GM12864 (cell line): ENCODE measurements around the gene IRF3.

Source experiments
- DNase-seq: peaks from one replicate; pipeline ENCODE4 v3.0.0-alpha.2; 2011; ENCODE audit warnings: low read depth
- H3K4me3 ChIP-seq: 2 replicates; pipeline ENCODE4 v1.5.1; 2011; ENCODE audit warnings: mild to moderate bottlenecking, low read depth, low read length, control low read depth
- CTCF ChIP-seq: IDR thresholded peaks from 2 replicates; pipeline ENCODE4 v1.5.1; 2011; ENCODE audit warnings: low read depth, mild to moderate bottlenecking, moderate library complexity, low read length, control low read depth, inconsistent platforms; ENCODE audit errors: missing control alignments

The IRF3 gene

DNA sequence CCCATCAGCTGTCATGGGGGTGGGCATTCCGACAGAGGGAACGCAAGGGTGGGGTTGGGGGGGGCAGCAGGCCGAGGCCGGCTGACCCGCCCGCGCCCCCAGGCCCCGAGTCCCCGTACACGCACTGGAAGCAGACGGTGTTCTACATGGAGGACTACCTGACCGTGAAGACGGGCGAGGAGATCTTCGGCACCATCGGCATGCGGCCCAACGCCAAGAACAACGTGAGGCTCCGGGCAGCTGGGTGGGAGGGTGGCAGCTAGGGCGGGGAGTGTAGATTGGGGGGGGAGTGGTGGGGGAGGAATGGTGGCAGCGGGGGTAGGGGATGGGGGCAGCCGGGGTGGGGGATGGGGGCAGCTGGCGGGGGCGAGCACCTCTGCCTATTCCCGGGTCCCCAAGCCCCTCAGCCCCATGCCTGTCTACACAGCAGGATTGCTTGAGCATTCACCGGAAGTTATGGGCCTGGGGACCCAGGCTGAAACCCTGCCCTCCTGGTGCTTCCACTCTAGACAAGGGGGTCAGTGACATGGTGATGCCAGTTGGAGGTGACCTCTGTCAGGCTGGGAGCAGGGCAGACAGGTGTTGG is 20.9 kb upstream of the IRF3 start:
- H3K4me3 ChIP-seq, result no peak overlapping the region
- TF ChIP-seq CTCF, result no peak
- no peak for DNase-seq

DNA sequence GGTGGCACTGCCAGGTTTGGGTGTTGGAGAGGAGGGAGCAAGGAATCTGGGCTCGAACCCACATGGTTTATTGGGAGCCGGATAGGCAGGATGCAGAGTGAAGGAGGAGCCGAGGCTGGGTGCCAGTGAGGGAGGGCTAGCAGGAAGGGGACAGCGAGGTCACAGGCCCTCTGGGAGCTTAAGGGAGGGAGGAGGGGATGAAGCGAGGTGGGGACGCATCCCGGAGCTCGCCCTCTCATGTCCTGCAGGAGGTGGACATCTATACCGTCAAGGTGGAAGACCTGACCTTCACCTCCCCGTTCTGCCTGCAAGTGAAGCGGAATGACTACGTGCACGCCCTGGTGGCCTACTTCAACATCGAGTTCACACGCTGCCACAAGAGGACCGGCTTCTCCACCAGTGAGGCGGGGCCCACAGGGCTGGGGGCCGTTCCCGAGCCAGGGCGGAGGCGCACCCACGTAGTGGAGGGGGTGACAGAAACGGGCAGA is 20.2 kb upstream of the IRF3 start:
- no peak for TF ChIP-seq CTCF
- H3K4me3 ChIP-seq, result no peak overlapping the region
- DNase-seq, result no peak

GRCh38 chr19:49684983-49685553 is 19.4 kb upstream of the IRF3 start:
- H3K4me3 ChIP-seq, result no peak overlapping the region
- TF ChIP-seq CTCF, result no peak
- no peak for DNase-seq

DNA sequence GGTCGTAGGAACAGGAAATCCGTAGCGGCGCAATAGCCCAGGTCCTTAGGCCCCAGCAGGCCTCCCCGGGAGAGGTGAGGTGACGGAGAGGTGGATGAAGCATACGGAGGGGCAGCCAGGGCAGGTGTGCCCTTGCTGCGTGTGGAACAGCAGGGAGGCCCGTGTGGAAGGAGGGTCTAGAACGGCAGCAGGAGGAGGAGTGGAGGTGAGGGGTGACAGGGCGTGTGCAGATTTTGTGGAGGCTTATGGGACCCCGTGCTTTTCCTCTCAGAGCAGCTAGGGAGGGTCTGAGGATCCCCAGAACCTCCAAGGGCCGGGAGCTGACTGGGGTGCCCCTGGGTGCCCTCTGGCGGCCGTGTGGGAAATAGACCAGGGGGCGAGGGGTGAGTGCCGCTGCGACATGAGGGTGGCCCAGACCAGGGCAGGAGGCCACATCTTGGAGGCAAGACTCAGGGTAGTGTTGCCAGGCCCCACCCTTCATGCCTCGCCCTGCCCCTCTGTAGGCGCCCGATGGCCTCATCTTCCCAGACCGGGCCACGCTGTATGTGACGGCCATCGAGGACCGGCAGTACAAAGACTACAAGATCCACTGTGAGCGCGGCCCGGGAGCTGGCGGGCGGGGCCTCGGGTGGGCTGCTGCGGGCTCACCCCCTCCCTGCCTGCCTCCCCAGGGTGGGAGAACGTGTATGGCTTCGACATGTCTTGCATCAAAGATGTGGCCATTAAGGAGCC is 18.8 kb upstream of the IRF3 start:
- no peak for DNase-seq
- TF ChIP-seq CTCF, result peak; percentile 75
- no peak overlapping the region for H3K4me3 ChIP-seq

- no peak overlapping the region for H3K4me3 ChIP-seq
- TF ChIP-seq CTCF, result no peak
- DNase-seq, result no peak
Measured at GRCh38 chr19:49683814-49684250, 18.2 kb upstream of the IRF3 start.

GRCh38 chr19:49682274-49682673 is 16.6 kb upstream of the IRF3 start:
- no peak overlapping the region for H3K4me3 ChIP-seq
- no peak for DNase-seq
- no peak for TF ChIP-seq CTCF
